CD14-positive monocyte (primary cell): ENCODE results near the gene ING4. TPM values are rescaled to one million over a fixed set of nuclear protein-coding genes. Genes with fewer than 3 reads are reported as not detected.
A peak's percentile ranks its signal among the peaks of the same experiment; 100 is the strongest.

ENCODE experiments used
- DNase-seq, 3 donors: peaks; one replicate each; pipeline ENCODE4 v3.0.0-alpha.2; 2011 to 2022
- H2AFZ ChIP-seq: 2 replicates; pipeline ENCODE4 v1.6.0; 2012; ENCODE audit warnings: mild to moderate bottlenecking, low read depth, low read length, inconsistent platforms; ENCODE audit not compliant: insufficient read depth, poor library complexity, severe bottlenecking
- H3K27ac ChIP-seq, 2 donors: 1 replicate in 1 of 2; 2 replicates in 1 of 2; pipeline ENCODE4 v1.5.1; 2012 to 2013; ENCODE audit warnings: low read length in 2 of 2, control low read depth in 1 of 2, inconsistent platforms in 1 of 2, low read depth in 1 of 2, mild to moderate bottlenecking in 1 of 2
- H3K27me3 ChIP-seq, 2 donors: one replicate each; pipeline versions ENCODE4 v1.6.0 to v1.6.1; 2011 to 2013; ENCODE audit warnings: low read length in 2 of 2; ENCODE audit not compliant: control insufficient read depth in 2 of 2, insufficient read depth in 2 of 2
- H3K36me3 ChIP-seq, 2 donors: replicated peaks in 1 of 2; 1 replicate in 1 of 2; 2 replicates in 1 of 2; pipeline versions ENCODE4 v1.5.1 to v1.6.1; 2012 to 2013; ENCODE audit warnings: low read length in 2 of 2, control low read depth in 1 of 2, inconsistent platforms in 1 of 2, mild to moderate bottlenecking in 1 of 2; ENCODE audit not compliant: insufficient read depth in 2 of 2, control insufficient read depth in 1 of 2
- H3K4me1 ChIP-seq, 2 donors: 1 replicate in 1 of 2; 2 replicates in 1 of 2; pipeline versions ENCODE4 v1.5.1 to v1.6.1; 2012 to 2013; ENCODE audit warnings: low read length in 2 of 2, control low read depth in 1 of 2, inconsistent platforms in 1 of 2, mild to moderate bottlenecking in 1 of 2, moderate library complexity in 1 of 2; ENCODE audit not compliant: insufficient read depth in 2 of 2, control insufficient read depth in 1 of 2
- H3K4me2 ChIP-seq: replicated peaks from 2 replicates; pipeline ENCODE3; 2012; ENCODE audit warnings: low read length, moderate library complexity, mild to moderate bottlenecking; ENCODE audit not compliant: poor library complexity, severe bottlenecking; ENCODE audit errors: extremely low read depth
- H3K4me3 ChIP-seq, 3 experiments: fragments of 200-600 bp in 1 of 3; sonication (generic) in 1 of 3; replicated peaks in 1 of 3; 1 replicate in 2 of 3; 2 replicates in 1 of 3; pipeline ENCODE4 v1.5.1; 2011 to 2013; ENCODE audit warnings: low read length in 3 of 3, mild to moderate bottlenecking in 3 of 3, control low read depth in 2 of 3, low read depth in 2 of 3, inconsistent platforms in 1 of 3, moderate library complexity in 1 of 3
- H3K79me2 ChIP-seq: 2 replicates; pipeline ENCODE4 v1.6.0; 2012; ENCODE audit warnings: mild to moderate bottlenecking, control low read depth, inconsistent platforms, low read length, moderate library complexity; ENCODE audit not compliant: insufficient read depth
- H3K9ac ChIP-seq: 2 replicates; pipeline ENCODE4 v1.6.0; 2017; ENCODE audit warnings: low read length, mild to moderate bottlenecking; ENCODE audit not compliant: insufficient read depth, poor library complexity, severe bottlenecking
- H3K9me3 ChIP-seq, 2 donors: replicated peaks in 1 of 2; 1 replicate in 1 of 2; 2 replicates in 1 of 2; pipeline versions ENCODE4 v1.5.1 to v1.6.1; 2012 to 2013; ENCODE audit warnings: low read length in 2 of 2, control low read depth in 1 of 2; ENCODE audit not compliant: control insufficient read depth in 1 of 2, insufficient read depth in 1 of 2
- H4K20me1 ChIP-seq: 2 replicates; pipeline ENCODE4 v1.6.0; 2012; ENCODE audit warnings: mild to moderate bottlenecking, low read length, control low read depth, moderate library complexity; ENCODE audit not compliant: insufficient read depth
- H3K27ac Mint-ChIP-seq, 7 donors: one replicate each; pipeline ENCODE4 v1.8.0; 2020; ENCODE audit warnings: mild to moderate bottlenecking in 7 of 7, mixed read lengths in 7 of 7, moderate library complexity in 6 of 7, inconsistent platforms in 2 of 7
- H3K27me3 Mint-ChIP-seq, 3 donors: one replicate each; pipeline ENCODE4 v1.8.0; 2021 to 2022; ENCODE audit warnings: low read depth in 3 of 3, mild to moderate bottlenecking in 3 of 3, mixed read lengths in 3 of 3, moderate library complexity in 3 of 3, inconsistent platforms in 1 of 3
- H3K36me3 Mint-ChIP-seq, 2 donors: one replicate each; pipeline ENCODE4 v1.8.0; 2020; ENCODE audit warnings: mixed read lengths in 2 of 2, inconsistent platforms in 1 of 2, mild to moderate bottlenecking in 1 of 2
- H3K4me1 Mint-ChIP-seq: one replicate; pipeline ENCODE4 v1.8.0; 2020; ENCODE audit warnings: mild to moderate bottlenecking, mixed read lengths
- H3K4me3 Mint-ChIP-seq, 2 donors: one replicate each; pipeline ENCODE4 v1.8.0; 2020; ENCODE audit warnings: mild to moderate bottlenecking in 2 of 2, mixed read lengths in 2 of 2, moderate library complexity in 1 of 2
- H3K9me3 Mint-ChIP-seq, 7 donors: one replicate each; pipeline ENCODE4 v1.8.0; 2020 to 2022; ENCODE audit warnings: mixed read lengths in 7 of 7, mild to moderate bottlenecking in 6 of 7, moderate library complexity in 6 of 7, inconsistent platforms in 2 of 7
- WGBS: methylation state at CpG from one replicate; pipeline ENCODE4 v1.1.5; 2013; ENCODE audit warnings: missing lambda C conversion rate; ENCODE audit not compliant: insufficient coverage; 5-methylcytosine and 5-hydroxymethylcytosine counted together
- intact Hi-C, 2 donors: fragments of 100-400 bp; cut with micrococcal nuclease; formaldehyde crosslinking; loops; one replicate each; pipeline versions ENCODE4 v1.15.0 to v1.15.1; 2023
- polyA plus RNA-seq, 3 donors: library from polyadenylated mRNA; depleted of rRNA in 1 of 3; unstranded in 2 of 3; stranded (reverse) in 1 of 3; fragments of 300-500 nt in 2 of 3; fragments of >200 nt in 1 of 3; fragmentation: Illumina TruSeq in 2 of 3; gene quantifications; 1 replicate in 2 of 3; 2 replicates in 1 of 3; pipeline ENCODE4 v1.2.3, GENCODE V29; 2012 to 2021
- TF ChIP-seq, protein P1 (sequence below): fragments of 200-600 bp; IDR thresholded peaks from one replicate; pipeline ENCODE4 v1.8.0; 2022; ENCODE audit warnings: antibody characterized with exemption, mild to moderate bottlenecking

The ING4 gene
- polyA plus RNA-seq, 3 donors = 62.2 to 67.1 (median 64.0) TPM

- H3K79me2 ChIP-seq = peaks cover 37% of the 10 kb centered on the region
- peaks cover 12 to 30% of the 10 kb centered on the region in 2 donors for H3K36me3 ChIP-seq
- peak overlapping the region; percentile 75 for H3K9ac ChIP-seq
- Mint-ChIP-seq H3K27ac (peak overlapping the region; percentile 89 to 100 (median 98)), H3K27me3 (peaks cover 0 to 1% (median 0%) of the 10 kb centered on the region in 3 donors), H3K9me3 (no peaks in the 10 kb centered on the region), H3K4me3 (peak overlapping the region; percentile 88 to 100), H3K4me1 (peaks cover 34% of the 10 kb centered on the region), H3K36me3 (peaks cover 26 to 39% of the 10 kb centered on the region in 2 donors)
- peak overlapping the region; percentile 76 for H3K4me2 ChIP-seq
- peak overlapping the region; percentile 34 to 93 for H3K27ac ChIP-seq
- peaks cover 17 to 37% of the 10 kb centered on the region in 2 donors for H3K4me1 ChIP-seq
- H3K27me3 ChIP-seq = no peaks in the 10 kb centered on the region
- DNase-seq = no peak
- peak overlapping the region; percentile 92 for H2AFZ ChIP-seq
- H4K20me1 ChIP-seq = no peaks in the 10 kb centered on the region
- H3K4me3 ChIP-seq = peak overlapping the region; percentile 80 to 97 (median 88)
- no peaks in the 10 kb centered on the region for H3K9me3 ChIP-seq
- TF ChIP-seq, protein P1, sequence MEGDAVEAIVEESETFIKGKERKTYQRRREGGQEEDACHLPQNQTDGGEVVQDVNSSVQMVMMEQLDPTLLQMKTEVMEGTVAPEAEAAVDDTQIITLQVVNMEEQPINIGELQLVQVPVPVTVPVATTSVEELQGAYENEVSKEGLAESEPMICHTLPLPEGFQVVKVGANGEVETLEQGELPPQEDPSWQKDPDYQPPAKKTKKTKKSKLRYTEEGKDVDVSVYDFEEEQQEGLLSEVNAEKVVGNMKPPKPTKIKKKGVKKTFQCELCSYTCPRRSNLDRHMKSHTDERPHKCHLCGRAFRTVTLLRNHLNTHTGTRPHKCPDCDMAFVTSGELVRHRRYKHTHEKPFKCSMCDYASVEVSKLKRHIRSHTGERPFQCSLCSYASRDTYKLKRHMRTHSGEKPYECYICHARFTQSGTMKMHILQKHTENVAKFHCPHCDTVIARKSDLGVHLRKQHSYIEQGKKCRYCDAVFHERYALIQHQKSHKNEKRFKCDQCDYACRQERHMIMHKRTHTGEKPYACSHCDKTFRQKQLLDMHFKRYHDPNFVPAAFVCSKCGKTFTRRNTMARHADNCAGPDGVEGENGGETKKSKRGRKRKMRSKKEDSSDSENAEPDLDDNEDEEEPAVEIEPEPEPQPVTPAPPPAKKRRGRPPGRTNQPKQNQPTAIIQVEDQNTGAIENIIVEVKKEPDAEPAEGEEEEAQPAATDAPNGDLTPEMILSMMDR = no peak
- intact Hi-C loops = loop anchor here (2.0 to 10.0 kb wide), 3 partner anchors 62 to 188 kb away; partner anchors contain the start of genes COPS7A (in 2 of the 2) and CDCA3 (in 1 of the 2)
- WGBS = 0% methylated on average over 5 of the region's 10 CpGs
Measured at GRCh38 chr12:6662602-6662905, 365 bp downstream of the ING4 start.

GRCh38 chr12:6653987-6654386, 8.9 kb downstream of the ING4 start:
- Histone ChIP-seq H3K79me2 (peaks cover 8% of the 10 kb centered on the region), H2AFZ (no peak overlapping the region), H3K4me1 (no peaks in the 10 kb centered on the region), H3K9ac (no peak overlapping the region), H3K27ac (no peak overlapping the region), H4K20me1 (peaks cover 6% of the 10 kb centered on the region), H3K4me2 (no peak overlapping the region), H3K27me3 (no peaks in the 10 kb centered on the region), H3K36me3 (peaks cover 57 to 88% of the 10 kb centered on the region in 2 donors), H3K9me3 (no peaks in the 10 kb centered on the region), H3K4me3 (no peak overlapping the region)
- WGBS = 100% methylated on average over 2 of the region's 5 CpGs
- H3K36me3 Mint-ChIP-seq = peaks cover 68 to 91% of the 10 kb centered on the region in 2 donors
- no peak overlapping the region for H3K4me3 Mint-ChIP-seq
- TF ChIP-seq, protein P1 = no peak
- no peak for DNase-seq
- no peaks in the 10 kb centered on the region for H3K4me1 Mint-ChIP-seq
- no peak overlapping the region for H3K27ac Mint-ChIP-seq
- intact Hi-C loops = loop anchor here in 1 of 2 donors (5.0 kb wide), 1 partner anchor 337 kb away; no protein-coding TSS in a partner anchor
- no peaks in the 10 kb centered on the region for H3K9me3 Mint-ChIP-seq
- H3K27me3 Mint-ChIP-seq = peaks cover 0 to 2% (median 1%) of the 10 kb centered on the region in 3 donors
